Right lobe of liver (tissue), 4 donors: Measurements from ENCODE around the gene TTLL10.

Source experiments
- POLR2A ChIP-seq: fragments of 450-650 bp; IDR thresholded peaks from one replicate; pipeline ENCODE4 v1.6.1; 2017; ENCODE audit warnings: antibody characterized with exemption, mild to moderate bottlenecking
- TF ChIP-seq, protein P1 (sequence below), 4 donors: fragments of 200-600 bp in 3 of 4; fragments of 450-650 bp in 1 of 4; IDR thresholded peaks; one replicate each; pipeline versions ENCODE4 v1.5.1 to v1.8.0; 2016 to 2022; ENCODE audit warnings: antibody characterized with exemption in 4 of 4, mild to moderate bottlenecking in 2 of 4
- donor health status: DM: no; HTN: no; CAD: no.
- donor health status: DM: no; HTN: no; CAD: no.
- donor health status: DM: no; HTN: yes; CAD: no.

DNA sequence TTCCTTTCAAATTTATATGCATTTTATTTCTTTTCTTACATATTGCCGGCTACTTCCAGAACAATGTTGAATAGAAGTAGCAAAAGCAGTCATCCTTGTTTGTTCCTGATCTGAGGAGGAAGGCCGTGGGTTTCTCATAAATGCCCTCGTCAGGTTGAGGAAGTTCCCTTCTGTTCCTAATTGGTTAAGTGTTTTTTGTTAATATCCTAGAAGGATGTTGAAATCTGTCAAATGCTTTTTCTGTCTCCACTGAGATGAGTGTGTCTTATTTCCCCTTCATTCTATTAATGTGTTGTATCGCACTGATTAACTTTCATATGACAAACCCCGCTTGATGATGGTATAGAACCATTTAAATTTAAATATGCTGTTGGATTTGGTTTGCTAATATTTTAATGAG lies 15.4 kb downstream of the TTLL10 start:
- TF ChIP-seq, protein P1, sequence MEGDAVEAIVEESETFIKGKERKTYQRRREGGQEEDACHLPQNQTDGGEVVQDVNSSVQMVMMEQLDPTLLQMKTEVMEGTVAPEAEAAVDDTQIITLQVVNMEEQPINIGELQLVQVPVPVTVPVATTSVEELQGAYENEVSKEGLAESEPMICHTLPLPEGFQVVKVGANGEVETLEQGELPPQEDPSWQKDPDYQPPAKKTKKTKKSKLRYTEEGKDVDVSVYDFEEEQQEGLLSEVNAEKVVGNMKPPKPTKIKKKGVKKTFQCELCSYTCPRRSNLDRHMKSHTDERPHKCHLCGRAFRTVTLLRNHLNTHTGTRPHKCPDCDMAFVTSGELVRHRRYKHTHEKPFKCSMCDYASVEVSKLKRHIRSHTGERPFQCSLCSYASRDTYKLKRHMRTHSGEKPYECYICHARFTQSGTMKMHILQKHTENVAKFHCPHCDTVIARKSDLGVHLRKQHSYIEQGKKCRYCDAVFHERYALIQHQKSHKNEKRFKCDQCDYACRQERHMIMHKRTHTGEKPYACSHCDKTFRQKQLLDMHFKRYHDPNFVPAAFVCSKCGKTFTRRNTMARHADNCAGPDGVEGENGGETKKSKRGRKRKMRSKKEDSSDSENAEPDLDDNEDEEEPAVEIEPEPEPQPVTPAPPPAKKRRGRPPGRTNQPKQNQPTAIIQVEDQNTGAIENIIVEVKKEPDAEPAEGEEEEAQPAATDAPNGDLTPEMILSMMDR (IDR thresholded peaks at IDR 0.05) = no peak
- TF ChIP-seq POLR2A = no peak
